Type B pancreatic cell (in vitro differentiated cells): Measurements from ENCODE around the gene DLG5. TPM values are rescaled to one million over a fixed set of nuclear protein-coding genes. Genes with fewer than 3 reads are reported as not detected.

Experiments
- DNase-seq: peaks from one replicate; pipeline ENCODE4 v3.0.0; 2021; ENCODE audit warnings: mixed read lengths; ENCODE audit not compliant: unreplicated experiment; ENCODE audit errors: extremely low spot score
- H3K27ac Mint-ChIP-seq: 2 replicates; pipeline ENCODE4 v1.8.0; 2021; ENCODE audit warnings: mild to moderate bottlenecking, mixed read lengths
- H3K27me3 Mint-ChIP-seq: 2 replicates; pipeline ENCODE4 v1.8.0; 2021; ENCODE audit warnings: mixed read lengths
- H3K36me3 Mint-ChIP-seq: 2 replicates; pipeline ENCODE4 v1.8.0; 2021; ENCODE audit warnings: mixed read lengths
- H3K4me1 Mint-ChIP-seq: one replicate; pipeline ENCODE4 v1.8.0; 2021; ENCODE audit warnings: mixed read lengths; ENCODE audit not compliant: unreplicated experiment
- H3K4me3 Mint-ChIP-seq: 2 replicates; pipeline ENCODE4 v1.8.0; 2021; ENCODE audit warnings: mild to moderate bottlenecking, mixed read lengths
- H3K9me3 Mint-ChIP-seq: 2 replicates; pipeline ENCODE4 v1.8.0; 2021; ENCODE audit warnings: mixed read lengths
- total RNA-seq: library from RNA; stranded (reverse); gene quantifications from 2 replicates; pipeline ENCODE4 v1.2.1, GENCODE V29; 2021; ENCODE audit warnings: low replicate concordance
- TF ChIP-seq, protein P1 (sequence below): fragments of 200-600 bp; sonication (generic); conservative IDR thresholded peaks from 2 replicates; pipeline ENCODE4 v1.5.0; 2021; ENCODE audit warnings: antibody characterized with exemption, mild to moderate bottlenecking

DLG5 gene
- total RNA-seq, 1 donor from 2014 or later, result 80.0 TPM

DNA sequence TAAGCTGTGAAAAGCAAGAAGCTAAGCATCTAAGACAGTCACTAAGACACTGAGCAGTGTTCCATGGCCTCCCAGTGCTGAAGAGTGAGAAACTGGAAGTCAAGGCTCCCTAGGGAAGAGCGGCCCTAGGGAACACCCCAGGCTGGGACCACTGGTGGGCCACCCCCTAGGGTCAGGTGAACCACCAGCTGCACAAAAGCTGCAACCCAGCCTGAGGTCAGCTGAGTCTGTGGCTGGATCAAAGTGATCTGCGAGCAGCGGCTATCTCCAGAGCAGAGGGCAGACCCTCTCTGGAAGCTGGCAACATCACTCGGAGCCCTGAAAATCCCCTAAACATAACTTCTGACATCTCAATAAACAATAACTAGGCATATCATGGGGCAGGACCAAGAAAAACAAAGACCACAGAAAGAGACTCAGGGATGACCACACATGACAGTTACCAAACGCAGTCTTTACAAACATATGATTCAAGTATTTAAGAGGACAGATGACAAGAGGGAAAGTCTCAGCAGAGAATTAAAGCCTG, 125.8 kb downstream of the DLG5 start:
- Mint-ChIP-seq H3K27ac (no peak overlapping the region), H3K4me1 (no peaks in the 10 kb centered on the region), H3K4me3 (no peak overlapping the region), H3K27me3 (no peaks in the 10 kb centered on the region), H3K9me3 (no peaks in the 10 kb centered on the region), H3K36me3 (peaks cover 16% of the 10 kb centered on the region)
- DNase-seq, result no peak
- TF ChIP-seq, protein P1, sequence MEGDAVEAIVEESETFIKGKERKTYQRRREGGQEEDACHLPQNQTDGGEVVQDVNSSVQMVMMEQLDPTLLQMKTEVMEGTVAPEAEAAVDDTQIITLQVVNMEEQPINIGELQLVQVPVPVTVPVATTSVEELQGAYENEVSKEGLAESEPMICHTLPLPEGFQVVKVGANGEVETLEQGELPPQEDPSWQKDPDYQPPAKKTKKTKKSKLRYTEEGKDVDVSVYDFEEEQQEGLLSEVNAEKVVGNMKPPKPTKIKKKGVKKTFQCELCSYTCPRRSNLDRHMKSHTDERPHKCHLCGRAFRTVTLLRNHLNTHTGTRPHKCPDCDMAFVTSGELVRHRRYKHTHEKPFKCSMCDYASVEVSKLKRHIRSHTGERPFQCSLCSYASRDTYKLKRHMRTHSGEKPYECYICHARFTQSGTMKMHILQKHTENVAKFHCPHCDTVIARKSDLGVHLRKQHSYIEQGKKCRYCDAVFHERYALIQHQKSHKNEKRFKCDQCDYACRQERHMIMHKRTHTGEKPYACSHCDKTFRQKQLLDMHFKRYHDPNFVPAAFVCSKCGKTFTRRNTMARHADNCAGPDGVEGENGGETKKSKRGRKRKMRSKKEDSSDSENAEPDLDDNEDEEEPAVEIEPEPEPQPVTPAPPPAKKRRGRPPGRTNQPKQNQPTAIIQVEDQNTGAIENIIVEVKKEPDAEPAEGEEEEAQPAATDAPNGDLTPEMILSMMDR, result no peak

DNA sequence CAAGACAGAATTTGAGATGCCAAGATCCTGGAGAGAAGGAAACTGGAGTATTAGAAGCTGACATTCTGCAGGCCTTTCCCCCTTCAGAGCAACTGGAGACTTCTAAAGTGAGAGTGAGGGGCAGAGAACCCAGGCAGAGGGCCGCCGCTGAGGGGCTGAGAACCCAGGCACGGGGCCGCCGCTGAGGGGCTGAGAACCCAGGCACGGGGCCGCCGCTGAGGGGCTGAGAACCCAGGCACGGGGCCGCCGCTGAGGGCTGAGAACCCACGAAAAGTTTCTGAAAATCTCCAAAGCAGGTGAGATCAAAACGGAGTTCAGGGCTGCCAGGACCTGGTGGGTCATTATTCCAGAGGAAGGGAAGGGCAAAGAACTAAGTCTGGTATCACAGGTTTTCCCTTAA, 126.2 kb downstream of the DLG5 start:
- TF ChIP-seq, protein P1, result no peak
- DNase-seq, result no peak
- H3K27me3 Mint-ChIP-seq, result no peaks in the 10 kb centered on the region
- no peak overlapping the region for H3K4me3 Mint-ChIP-seq
- no peaks in the 10 kb centered on the region for H3K4me1 Mint-ChIP-seq
- H3K27ac Mint-ChIP-seq, result no peak overlapping the region
- H3K9me3 Mint-ChIP-seq, result no peaks in the 10 kb centered on the region
- peaks cover 16% of the 10 kb centered on the region for H3K36me3 Mint-ChIP-seq

DNA sequence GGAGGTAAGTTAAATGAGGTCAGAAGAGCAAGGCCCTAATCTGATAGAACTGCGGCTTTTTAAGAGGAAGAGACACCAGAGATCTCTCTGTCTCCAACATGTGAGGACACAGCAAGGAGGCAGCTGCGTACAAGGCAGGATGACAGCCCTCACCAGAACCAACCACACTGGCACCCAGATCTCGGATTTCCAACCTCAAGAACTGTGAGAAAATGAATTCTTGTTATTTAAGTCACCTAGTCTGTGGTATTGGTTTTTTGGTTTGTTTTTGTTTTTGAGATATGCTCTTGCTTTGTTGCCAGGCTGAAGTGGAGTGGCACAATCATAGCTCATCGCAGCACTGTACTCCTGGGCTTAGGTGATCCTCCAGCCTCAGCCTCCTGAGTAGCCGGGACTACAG, 127.2 kb downstream of the DLG5 start:
- no peaks in the 10 kb centered on the region for H3K27me3 Mint-ChIP-seq
- no peaks in the 10 kb centered on the region for H3K4me1 Mint-ChIP-seq
- TF ChIP-seq, protein P1, result no peak
- no peak for DNase-seq
- H3K4me3 Mint-ChIP-seq, result no peak overlapping the region
- no peaks in the 10 kb centered on the region for H3K9me3 Mint-ChIP-seq
- no peak overlapping the region for H3K27ac Mint-ChIP-seq
- H3K36me3 Mint-ChIP-seq, result peaks cover 16% of the 10 kb centered on the region

DNA sequence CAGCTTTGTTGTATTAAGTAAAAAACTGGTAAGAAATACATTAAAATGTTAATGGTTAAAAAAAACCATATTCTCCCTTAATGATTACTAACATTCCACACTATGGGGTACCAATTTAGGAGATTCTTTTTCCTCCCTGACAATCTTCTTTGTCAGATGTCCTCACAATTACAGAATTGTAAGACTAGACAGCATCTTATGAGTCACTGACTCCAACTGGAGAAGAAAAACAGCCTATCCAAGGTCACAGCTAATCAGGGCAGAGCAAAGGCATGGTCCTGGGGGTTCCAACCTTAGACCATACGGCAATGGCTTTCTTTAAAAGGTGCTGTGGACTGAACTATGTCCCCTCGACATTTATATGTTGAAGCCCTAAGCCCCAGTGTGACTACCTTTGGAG, 127.6 kb downstream of the DLG5 start:
- H3K4me1 Mint-ChIP-seq, result no peaks in the 10 kb centered on the region
- no peaks in the 10 kb centered on the region for H3K27me3 Mint-ChIP-seq
- H3K27ac Mint-ChIP-seq, result no peak overlapping the region
- H3K9me3 Mint-ChIP-seq, result no peaks in the 10 kb centered on the region
- no peak overlapping the region for H3K4me3 Mint-ChIP-seq
- no peak for DNase-seq
- peaks cover 16% of the 10 kb centered on the region for H3K36me3 Mint-ChIP-seq
- TF ChIP-seq, protein P1, result no peak

DNA sequence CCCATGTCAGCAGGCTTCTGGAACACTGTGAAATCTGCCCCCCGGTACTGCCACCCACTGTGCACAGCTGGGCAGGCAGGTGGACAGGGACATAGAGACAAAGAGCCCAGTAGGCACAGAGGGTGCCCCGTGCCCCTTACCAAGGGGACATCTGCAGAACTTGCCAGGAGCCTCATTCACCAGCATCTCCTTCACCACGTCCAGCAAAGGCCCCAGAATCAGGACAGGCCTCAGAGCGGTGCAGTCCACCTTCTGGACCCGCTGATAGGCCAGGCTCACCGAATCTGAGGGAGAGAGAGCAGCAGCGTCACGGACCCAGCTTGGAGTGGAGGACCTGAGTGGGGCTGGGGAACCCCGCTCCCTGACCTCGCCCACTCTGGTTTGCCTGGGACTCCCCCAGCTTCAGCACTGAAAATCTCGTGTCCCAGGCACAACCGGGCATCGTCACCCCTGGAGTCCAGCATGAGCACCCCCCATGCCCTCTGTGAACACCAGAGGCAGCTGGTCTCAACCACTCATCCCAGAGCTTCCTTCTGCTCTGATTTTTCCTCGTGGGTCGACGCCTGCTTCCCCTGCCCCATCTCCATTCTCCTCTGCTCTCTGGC, 130.1 kb downstream of the DLG5 start:
- TF ChIP-seq, protein P1, result no peak
- Mint-ChIP-seq H3K36me3 (peaks cover 19% of the 10 kb centered on the region), H3K9me3 (no peaks in the 10 kb centered on the region), H3K4me1 (no peaks in the 10 kb centered on the region), H3K4me3 (no peak overlapping the region), H3K27me3 (no peaks in the 10 kb centered on the region), H3K27ac (no peak overlapping the region)
- no peak for DNase-seq
